Mesothelial cell of epicardium (in vitro differentiated cells): ENCODE measurements around the gene MTCL1. TPM values are rescaled to one million over a fixed set of nuclear protein-coding genes. Genes with fewer than 3 reads are reported as not detected.

Experiments
- DNase-seq, 2 experiments: peaks; one replicate each; pipeline ENCODE4 v3.0.0; 2021; ENCODE audit warnings: low spot score in 2 of 2; ENCODE audit not compliant: unreplicated experiment in 2 of 2
- H3K27ac Mint-ChIP-seq: 2 replicates; pipeline ENCODE4 v1.8.0; 2021; ENCODE audit warnings: mixed read lengths
- H3K27me3 Mint-ChIP-seq: 2 replicates; pipeline ENCODE4 v1.8.0; 2021; ENCODE audit warnings: low read depth, mixed read lengths
- H3K36me3 Mint-ChIP-seq: 2 replicates; pipeline ENCODE4 v1.8.0; 2021; ENCODE audit warnings: mixed read lengths
- H3K4me1 Mint-ChIP-seq: 2 replicates; pipeline ENCODE4 v1.8.0; 2021; ENCODE audit warnings: mixed read lengths
- H3K4me3 Mint-ChIP-seq: 2 replicates; pipeline ENCODE4 v1.8.0; 2021; ENCODE audit warnings: mild to moderate bottlenecking, moderate library complexity, mixed read lengths
- H3K9me3 Mint-ChIP-seq: 2 replicates; pipeline ENCODE4 v1.8.0; 2021; ENCODE audit warnings: mixed read lengths
- CTCF ChIP-seq: fragments of 200-600 bp; sonication (generic); IDR thresholded peaks from one replicate; pipeline ENCODE4 v1.5.0; 2021; ENCODE audit warnings: antibody characterized with exemption; ENCODE audit not compliant: unreplicated experiment
- total RNA-seq: library from RNA; stranded (reverse); gene quantifications from 3 replicates; pipeline ENCODE4 v1.2.1, GENCODE V29; 2021

MTCL1 gene
- total RNA-seq, 1 donor from 2014 or later = 24.7 TPM

GRCh38 chr18:8721094-8721669, 15.8 kb downstream of the MTCL1 start:
- H3K4me1 Mint-ChIP-seq = peaks cover 11% of the 10 kb centered on the region
- H3K36me3 Mint-ChIP-seq = peaks cover 15% of the 10 kb centered on the region
- no peak for DNase-seq
- H3K27me3 Mint-ChIP-seq = peaks cover 7% of the 10 kb centered on the region
- H3K9me3 Mint-ChIP-seq = peaks cover 7% of the 10 kb centered on the region
- TF ChIP-seq CTCF = no peak
- no peak overlapping the region for H3K4me3 Mint-ChIP-seq
- H3K27ac Mint-ChIP-seq = no peak overlapping the region

GRCh38 chr18:8721716-8722115, 16.4 kb downstream of the MTCL1 start:
- DNase-seq = no peak
- TF ChIP-seq CTCF = no peak
- H3K27me3 Mint-ChIP-seq = peaks cover 7% of the 10 kb centered on the region
- no peak overlapping the region for H3K27ac Mint-ChIP-seq
- H3K4me1 Mint-ChIP-seq = peaks cover 11% of the 10 kb centered on the region
- H3K9me3 Mint-ChIP-seq = peaks cover 9% of the 10 kb centered on the region
- peaks cover 18% of the 10 kb centered on the region for H3K36me3 Mint-ChIP-seq
- H3K4me3 Mint-ChIP-seq = no peak overlapping the region

GRCh38 chr18:8722946-8723820, 17.8 kb downstream of the MTCL1 start:
- peaks cover 21% of the 10 kb centered on the region for H3K36me3 Mint-ChIP-seq
- H3K4me1 Mint-ChIP-seq = peaks cover 8% of the 10 kb centered on the region
- peaks cover 11% of the 10 kb centered on the region for H3K9me3 Mint-ChIP-seq
- no peak for DNase-seq
- no peak overlapping the region for H3K27ac Mint-ChIP-seq
- TF ChIP-seq CTCF = no peak
- H3K4me3 Mint-ChIP-seq = no peak overlapping the region
- no peaks in the 10 kb centered on the region for H3K27me3 Mint-ChIP-seq

- no peak overlapping the region for H3K27ac Mint-ChIP-seq
- peaks cover 11% of the 10 kb centered on the region for H3K9me3 Mint-ChIP-seq
- no peak overlapping the region for H3K4me3 Mint-ChIP-seq
- no peak for TF ChIP-seq CTCF
- no peak for DNase-seq
- H3K4me1 Mint-ChIP-seq = peaks cover 3% of the 10 kb centered on the region
- peaks cover 21% of the 10 kb centered on the region for H3K36me3 Mint-ChIP-seq
- H3K27me3 Mint-ChIP-seq = no peaks in the 10 kb centered on the region
Observed at GRCh38 chr18:8724452-8724851, 19.1 kb downstream of the MTCL1 start.

- Mint-ChIP-seq H3K4me1 (peaks cover 11% of the 10 kb centered on the region), H3K4me3 (no peak overlapping the region), H3K9me3 (peaks cover 11% of the 10 kb centered on the region), H3K36me3 (peaks cover 18% of the 10 kb centered on the region), H3K27me3 (no peaks in the 10 kb centered on the region), H3K27ac (no peak overlapping the region)
- no peak for DNase-seq
- no peak for TF ChIP-seq CTCF
Observed at GRCh38 chr18:8726281-8726680, 20.9 kb downstream of the MTCL1 start.
